AML-193 (cell line): ENCODE data around the gene TBC1D26.
A peak's percentile ranks its signal among the peaks of the same experiment; 100 is the strongest.
"Not testable (repeated sequence)": the region's sequence is repeated elsewhere in the genome, so short reads cannot be mapped to it uniquely, and the experiment has no call there.

Experiments used
- DNase-seq, 2 experiments: peaks; one replicate each; lab custom pipeline; 2025; lab: John Stamatoyannopoulos, UW

Gene TBC1D26

DNA sequence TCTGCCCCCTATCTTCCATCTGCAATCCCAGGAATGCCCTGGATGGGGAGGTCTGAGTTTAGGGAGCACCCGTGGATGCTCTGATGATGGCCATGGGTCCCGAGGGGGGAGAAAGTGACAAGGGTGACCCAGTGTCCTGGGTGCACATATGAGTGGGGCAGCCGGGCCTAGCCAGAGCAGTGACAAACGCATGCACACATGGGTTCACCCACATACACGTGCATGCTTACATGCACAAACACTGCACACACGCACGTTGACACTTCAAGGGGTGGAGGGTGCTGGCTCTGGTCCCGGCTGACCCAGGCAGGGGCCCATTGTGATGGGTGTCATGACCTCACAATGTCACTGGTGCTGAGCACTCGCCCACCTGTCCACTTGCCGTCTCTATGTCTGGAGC, at the start of gene TBC1D26:
Gene TBC1D26, plus strand, starts transcription at position 384 of the 400 bp plus-strand sequence. CDS start 3,066 bp downstream, outside the sequence.
- not testable (repeated sequence) for DNase-seq

- DNase-seq, result not testable (repeated sequence)
Observed at GRCh38 chr17:15683135-15683534, 48.9 kb upstream of the TBC1D26 start.

- DNase-seq, result peak; percentile 0 to 6
Observed at GRCh38 chr17:15683824-15684478, 48.1 kb upstream of the TBC1D26 start, which contains the start of gene TRIM16. TRIM16 (minus strand) TSS chr17:15684311; CDS start chr17:15651609, 32,702 bp downstream.

GRCh38 chr17:15687494-15687893, 44.6 kb upstream of the TBC1D26 start:
- DNase-seq, result not testable (repeated sequence)

GRCh38 chr17:15698967-15699366, 33.1 kb upstream of the TBC1D26 start:
- not testable (repeated sequence) for DNase-seq

- peak; percentile 64 to 74 for DNase-seq
Observed at GRCh38 chr17:15699413-15699924, 32.6 kb upstream of the TBC1D26 start, which contains the start of gene ZNF286A. ZNF286A (plus strand) TSS chr17:15699752; CDS start chr17:15700330, 578 bp downstream.

DNA sequence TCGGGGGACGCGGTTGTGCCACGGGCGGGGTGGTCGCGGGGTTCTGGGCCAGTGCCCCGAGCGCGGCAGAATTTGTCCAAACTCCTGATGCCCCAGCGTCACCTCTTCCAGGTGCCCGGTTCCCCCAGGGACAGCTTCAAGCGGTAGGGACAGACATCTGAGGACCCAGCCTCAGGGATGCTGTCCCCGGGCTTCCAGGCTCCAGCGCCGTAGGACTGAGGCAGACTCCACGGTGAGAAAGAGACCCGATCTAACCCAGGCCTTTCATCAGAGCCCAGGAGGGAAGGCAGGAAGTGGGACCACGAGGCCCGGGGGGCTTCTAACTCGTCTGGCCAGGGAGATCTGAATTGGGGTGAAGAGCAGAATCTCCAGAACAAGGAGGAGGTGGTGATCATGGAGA, 32.1 kb upstream of the TBC1D26 start:
- DNase-seq, result not testable (repeated sequence)

DNA sequence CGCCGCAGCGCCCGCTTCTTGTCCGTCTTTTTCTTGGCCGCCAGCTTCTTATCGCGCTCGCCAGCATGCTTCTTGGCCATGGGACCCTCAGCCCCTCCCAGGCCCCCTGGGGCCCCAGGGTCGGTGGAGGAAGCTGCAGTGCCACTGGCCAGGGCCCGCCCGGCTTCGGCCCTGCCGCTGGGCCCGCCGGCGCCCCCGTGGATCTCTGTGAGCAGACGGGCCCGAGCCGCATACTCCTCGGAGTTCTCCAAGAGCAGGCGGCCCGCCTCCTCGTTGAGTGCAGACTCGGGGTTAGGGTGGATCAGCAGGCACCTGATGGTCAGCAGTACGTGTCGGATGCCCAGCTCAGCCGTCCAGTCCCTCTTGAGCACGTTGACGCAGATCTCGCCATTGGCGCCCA, 27.8 kb upstream of the TBC1D26 start:
- DNase-seq, result not testable (repeated sequence)

DNA sequence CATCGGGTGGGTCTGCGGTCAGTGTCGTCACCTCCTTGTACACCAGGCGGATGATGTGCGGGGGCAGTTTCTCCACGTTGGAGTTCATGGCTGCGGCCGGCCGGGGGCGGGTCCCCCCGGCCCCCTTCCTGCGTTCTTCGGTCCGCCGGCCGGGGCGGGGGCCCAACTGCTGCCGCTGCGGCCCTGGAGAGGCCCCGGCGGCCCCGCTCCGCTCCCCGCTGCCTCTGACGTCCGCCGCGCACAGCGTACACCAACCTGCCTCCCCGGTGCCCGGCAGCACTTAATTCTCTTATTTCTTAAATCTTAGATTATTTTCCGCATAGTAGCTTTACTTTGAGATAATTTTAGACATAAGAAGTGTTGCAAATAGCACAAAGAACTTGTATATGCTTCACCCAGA, 27.3 kb upstream of the TBC1D26 start:
- DNase-seq, result not testable (repeated sequence)

GRCh38 chr17:15708879-15709278, 23.2 kb upstream of the TBC1D26 start:
- DNase-seq, result not testable (repeated sequence)

GRCh38 chr17:15716601-15717563, 15.2 kb upstream of the TBC1D26 start:
- DNase-seq, result not testable (repeated sequence)

- not testable (repeated sequence) for DNase-seq
Observed at GRCh38 chr17:15730535-15730934, 1.5 kb upstream of the TBC1D26 start.

DNA sequence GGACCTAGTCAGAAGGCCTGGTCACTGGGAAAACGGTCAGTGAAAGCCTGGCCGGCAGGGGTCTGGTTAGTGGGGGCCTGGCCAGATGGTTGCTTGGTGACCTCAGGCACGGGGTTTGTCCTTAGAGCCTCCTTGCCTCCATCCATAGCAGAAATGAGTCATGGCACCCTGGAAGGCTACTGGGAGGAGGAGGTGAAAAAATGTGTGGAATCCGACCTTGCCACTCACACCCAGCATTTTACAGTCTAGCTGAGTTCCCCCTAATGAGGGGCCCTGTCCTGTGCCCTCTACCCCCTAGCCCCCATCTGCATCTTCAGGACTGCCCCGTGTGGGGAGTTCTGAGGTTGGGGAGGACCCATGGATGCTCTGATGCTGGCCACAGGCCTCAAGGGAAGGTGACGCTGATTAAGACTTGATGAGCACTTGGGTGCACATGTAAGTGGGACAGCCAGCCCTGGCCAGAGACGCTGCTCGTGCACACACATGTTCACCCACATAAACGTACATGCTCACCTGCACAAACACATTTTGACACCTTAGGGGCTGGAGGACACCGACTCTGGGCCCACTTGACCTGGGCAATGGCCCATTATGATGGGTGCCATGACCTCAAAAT, 1.2 kb downstream of the TBC1D26 start:
- DNase-seq, result not testable (repeated sequence)

- DNase-seq, result not testable (repeated sequence)
Observed at GRCh38 chr17:15736578-15736977, 4.5 kb downstream of the TBC1D26 start.

DNA sequence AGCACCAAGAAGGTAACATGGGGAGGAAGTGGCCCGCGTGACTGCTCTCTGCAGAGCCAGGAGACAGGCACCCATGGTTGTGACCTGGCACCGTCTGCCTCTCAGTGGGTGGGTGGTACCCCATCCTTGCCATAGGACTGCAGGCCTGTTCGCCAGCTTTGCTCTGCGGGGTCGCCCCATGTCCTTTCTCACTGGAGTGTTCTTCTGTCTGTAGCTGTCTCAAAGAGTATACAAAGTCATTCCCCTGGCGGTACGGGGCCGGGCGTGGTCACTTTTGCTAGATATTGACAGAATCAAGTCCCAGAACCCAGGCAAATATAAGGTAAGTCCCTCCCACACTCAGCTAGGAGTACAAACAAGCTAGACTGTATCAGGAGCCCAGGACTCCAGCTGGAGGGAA, 6.0 kb downstream of the TBC1D26 start:
- DNase-seq, result no peak

DNA sequence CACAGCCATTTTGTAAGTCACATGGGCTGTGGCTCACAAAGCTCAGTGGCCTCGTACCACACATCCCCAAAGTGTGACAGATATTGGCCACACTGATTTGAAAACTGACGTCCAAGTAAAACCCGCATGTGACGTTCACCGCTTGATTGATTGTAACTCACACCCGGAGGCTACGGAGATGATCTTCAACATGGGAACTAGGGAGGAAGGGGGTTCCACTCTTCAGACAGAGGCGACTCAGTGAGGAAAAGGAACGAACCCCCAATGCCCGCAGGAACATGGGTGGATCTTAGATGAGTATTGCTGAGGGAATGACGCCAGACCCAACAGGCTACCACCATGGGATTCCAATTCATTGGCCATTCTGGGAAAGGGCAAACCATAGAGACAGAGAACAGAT, 7.2 kb downstream of the TBC1D26 start:
- not testable (repeated sequence) for DNase-seq

DNA sequence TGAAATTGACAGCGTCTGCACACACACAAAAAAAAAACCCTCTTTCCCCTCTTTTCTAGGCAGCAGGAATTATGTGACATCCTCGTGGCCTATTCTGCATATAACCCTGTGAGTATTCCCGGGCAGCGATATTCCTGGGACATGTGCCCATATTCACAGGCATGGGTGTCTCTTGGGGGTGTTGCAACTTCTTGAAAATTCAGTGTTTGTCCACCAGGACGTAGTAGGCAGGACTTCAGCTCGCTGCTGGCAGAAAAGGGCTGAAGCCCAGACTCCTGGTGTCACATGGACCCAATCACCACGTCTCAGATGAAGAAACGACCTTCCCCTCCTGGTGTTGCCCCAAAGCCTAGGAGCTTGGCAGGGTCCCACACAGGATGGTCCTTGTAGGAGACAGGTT, 8.0 kb downstream of the TBC1D26 start:
- DNase-seq, result not testable (repeated sequence)

- DNase-seq, result no peak
Observed at GRCh38 chr17:15740570-15741120, 8.6 kb downstream of the TBC1D26 start.

DNA sequence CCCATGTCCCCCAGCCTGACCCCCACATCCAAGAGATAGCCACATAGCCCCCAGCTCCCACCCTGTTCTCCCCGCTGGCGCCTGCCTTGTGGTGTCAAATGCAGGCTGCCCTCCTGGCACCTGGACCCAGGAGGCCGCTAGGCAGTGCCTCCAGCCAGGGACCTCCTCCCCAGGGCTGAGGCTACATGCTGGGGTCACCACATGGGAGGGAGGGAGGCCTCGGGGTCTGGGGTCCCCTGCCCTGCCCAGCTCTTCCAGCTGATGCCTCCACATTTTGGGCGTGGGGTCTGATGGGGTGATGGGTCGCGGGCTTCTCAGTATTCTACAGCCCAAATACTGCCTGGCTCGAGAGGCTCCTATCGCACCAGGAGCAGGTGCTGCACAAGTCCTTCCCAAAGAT, 9.5 kb downstream of the TBC1D26 start:
- no peak for DNase-seq

GRCh38 chr17:15742051-15742795, 10.1 kb downstream of the TBC1D26 start:
- DNase-seq, result no peak

DNA sequence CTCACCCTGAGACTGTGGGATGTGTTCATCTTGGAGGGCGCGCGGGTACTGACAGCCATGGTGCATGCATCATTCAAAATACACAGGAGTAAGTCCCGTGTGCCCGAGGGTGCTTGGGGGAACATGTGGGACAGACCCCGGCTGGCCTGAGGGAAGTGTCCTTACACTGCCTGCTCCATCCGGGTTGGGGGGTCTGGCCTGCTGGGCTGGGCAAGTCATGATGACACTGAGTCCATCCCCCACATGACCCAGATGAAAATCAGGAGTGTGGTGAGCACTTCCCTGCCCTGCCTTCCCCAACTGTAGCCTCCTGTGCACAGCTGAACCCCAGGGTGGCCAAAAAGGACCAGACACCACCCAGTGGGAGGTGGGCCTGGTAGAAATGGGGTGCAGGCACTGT, 10.8 kb downstream of the TBC1D26 start:
- DNase-seq, result no peak
